HepG2 (cell line): ENCODE results near the gene MYH10. TPM values are rescaled to one million over a fixed set of nuclear protein-coding genes. Genes with fewer than 3 reads are reported as not detected.
A peak's percentile ranks its signal among the peaks of the same experiment; 100 is the strongest.

Experiments used
- ARID5B ChIP-seq: IDR thresholded peaks from 2 replicates; pipeline ENCODE4 v1.4.0; 2020; ENCODE audit warnings: mild to moderate bottlenecking, missing genetic modification reagents
- CREM ChIP-seq, 2 experiments: sonication (generic) in 1 of 2; formaldehyde crosslinking in 1 of 2; IDR thresholded peaks; 2 replicates each; pipeline versions ENCODE4 v1.4.0 to v1.6.1; 2016 to 2020; ENCODE audit warnings: antibody characterized with exemption in 1 of 2, mild to moderate bottlenecking in 1 of 2, missing genetic modification reagents in 1 of 2
- ELF3 ChIP-seq: IDR thresholded peaks from 2 replicates; pipeline ENCODE4 v1.6.1; 2016; ENCODE audit warnings: missing genetic modification reagents, missing compliant biosample characterization
- GATAD2A ChIP-seq: IDR thresholded peaks from 2 replicates; pipeline ENCODE4 v1.6.1; 2016
- GRHL1 ChIP-seq: sonication (generic); formaldehyde crosslinking; conservative IDR thresholded peaks from 2 replicates; pipeline ENCODE4 v1.8.0; 2022; ENCODE audit warnings: missing genetic modification reagents
- HOXA5 ChIP-seq: sonication (generic); formaldehyde crosslinking; IDR thresholded peaks from 2 replicates; pipeline ENCODE4 v1.4.0; 2020; ENCODE audit warnings: missing genetic modification reagents
- IRF2 ChIP-seq: IDR thresholded peaks from 2 replicates; pipeline ENCODE4 v1.6.1; 2018; ENCODE audit warnings: missing genetic modification reagents, missing compliant biosample characterization
- IRX3 ChIP-seq: sonication (generic); formaldehyde crosslinking; IDR thresholded peaks from 2 replicates; pipeline ENCODE4 v1.8.1; 2023; ENCODE audit warnings: mild to moderate bottlenecking, low read depth, missing genetic modification reagents, borderline replicate concordance
- KDM2A ChIP-seq: sonication (generic); formaldehyde crosslinking; IDR thresholded peaks from 2 replicates; pipeline ENCODE4 v1.4.0; 2020; ENCODE audit warnings: low read depth, missing genetic modification reagents, borderline replicate concordance
- MED1 ChIP-seq: sonication (generic); formaldehyde crosslinking; IDR thresholded peaks from 2 replicates; pipeline ENCODE4 v1.4.0; 2020; ENCODE audit warnings: missing genetic modification reagents
- MXD1 ChIP-seq: sonication (generic); formaldehyde crosslinking; IDR thresholded peaks from 2 replicates; pipeline ENCODE4 v1.4.0; 2020; ENCODE audit warnings: mild to moderate bottlenecking, missing genetic modification reagents
- NR1H2 ChIP-seq: sonication (generic); formaldehyde crosslinking; IDR thresholded peaks from 2 replicates; pipeline ENCODE4 v1.8.1; 2022; ENCODE audit warnings: low read depth, missing genetic modification reagents, borderline replicate concordance
- PITX1 ChIP-seq: sonication (generic); formaldehyde crosslinking; IDR thresholded peaks from 2 replicates; pipeline ENCODE4 v1.5.1; 2020; ENCODE audit warnings: mild to moderate bottlenecking, missing genetic modification reagents
- POLR2A ChIP-seq, 2 experiments: IDR thresholded peaks; 2 replicates each; pipeline ENCODE4 v1.6.1; 2011; ENCODE audit warnings: low read depth in 2 of 2, low read length in 2 of 2, mild to moderate bottlenecking in 1 of 2, moderate library complexity in 1 of 2; ENCODE audit not compliant: insufficient read depth in 1 of 2
- SMYD3 ChIP-seq: sonication (generic); formaldehyde crosslinking; IDR thresholded peaks from 2 replicates; pipeline ENCODE4 v1.8.1; 2023; ENCODE audit warnings: mild to moderate bottlenecking, missing genetic modification reagents
- SP5 ChIP-seq: IDR thresholded peaks from 2 replicates; pipeline ENCODE4 v1.6.1; 2016; ENCODE audit warnings: low read depth, borderline replicate concordance
- SRSF4 ChIP-seq: fragments of 200-400 bp; formaldehyde crosslinking; IDR thresholded peaks from one replicate; pipeline ENCODE4 v1.6.1; 2018; ENCODE audit warnings: mild to moderate bottlenecking, low read depth, low read length, moderate library complexity; ENCODE audit not compliant: poor library complexity, severe bottlenecking
- TCF7 ChIP-seq: sonication (generic); IDR thresholded peaks from 2 replicates; pipeline ENCODE4 v1.6.1; 2016; ENCODE audit warnings: antibody characterized with exemption, low read depth
- XBP1 ChIP-seq: sonication (generic); formaldehyde crosslinking; IDR thresholded peaks from 2 replicates; pipeline ENCODE4 v1.5.0; 2020; ENCODE audit warnings: missing genetic modification reagents
- ZNF136 ChIP-seq: sonication (generic); formaldehyde crosslinking; IDR thresholded peaks from 2 replicates; pipeline ENCODE4 v1.8.1; 2022; ENCODE audit warnings: low read depth, mild to moderate bottlenecking, moderate library complexity, missing genetic modification reagents
- ZNF296 ChIP-seq: sonication (generic); formaldehyde crosslinking; conservative IDR thresholded peaks from 2 replicates; pipeline ENCODE4 v1.5.0; 2020; ENCODE audit warnings: mild to moderate bottlenecking, missing genetic modification reagents
- ZNF3 ChIP-seq: IDR thresholded peaks from 2 replicates; pipeline ENCODE4 v1.7.0; 2017; ENCODE audit warnings: inconsistent platforms
- ZNF468 ChIP-seq: sonication (generic); formaldehyde crosslinking; IDR thresholded peaks from 2 replicates; pipeline ENCODE4 v1.8.0; 2022; ENCODE audit warnings: mild to moderate bottlenecking, moderate library complexity, missing genetic modification reagents
- ZNF607 ChIP-seq: sonication (generic); formaldehyde crosslinking; IDR thresholded peaks from 2 replicates; pipeline ENCODE4 v1.5.1; 2020; ENCODE audit warnings: missing genetic modification reagents, mild to moderate bottlenecking, borderline replicate concordance
- ZNF772 ChIP-seq: sonication (generic); formaldehyde crosslinking; IDR thresholded peaks from 2 replicates; pipeline ENCODE4 v1.5.0; 2020; ENCODE audit warnings: mild to moderate bottlenecking, missing genetic modification reagents
- polyA plus RNA-seq, 8 experiments: library from polyadenylated mRNA; depleted of rRNA in 3 of 8; stranded (reverse) in 7 of 8; unstranded in 1 of 8; fragments of >200 nt; fragmentation: Illumina TruSeq in 4 of 8; extraction: Trizol in 4 of 8; gene quantifications; 2 replicates each; pipeline versions ENCODE4 v1.2.1 to v1.2.3, GENCODE V29; 2011 to 2016; ENCODE audit warnings: low read depth in 4 of 8, missing spikeins in 1 of 8, mixed read lengths in 1 of 8; ENCODE audit not compliant: insufficient read depth in 1 of 8
- total RNA-seq, 5 experiments: library from RNA; depleted of rRNA; stranded (reverse); fragments of >200 nt; fragmentation: Illumina TruSeq; extraction: Trizol; gene quantifications; 2 replicates each; pipeline ENCODE4 v1.2.3, GENCODE V29; 2016; ENCODE audit warnings: low read depth in 1 of 5

MYH10 gene
- total and polyA plus RNA-seq, 2 of the 13 experiments (the other 11 are each of a cell fraction or from before 2014, with no cell fraction given) = 43.4 to 68.6 TPM

- TF ChIP-seq ARID5B (CRISPR knock-in tag) = no peak
- TF ChIP-seq POLR2A (IDR thresholded peaks at IDR 0.05; ENCODE audit: insufficient read depth in 1 of 2, low read depth in 2 of 2, low read length in 2 of 2) = peak in 1 of 2 experiments; percentile 96
- 0 out of 2 replicates have a peak, but pooled peaks have one; percentile 26 for TF ChIP-seq CREM (IDR thresholded peaks at IDR 0.05)
- TF ChIP-seq CREM (CRISPR knock-in tag; IDR thresholded peaks at IDR 0.05) = no peak
- peak; percentile 15; the same call in 1 of the 2 replicates for TF ChIP-seq GATAD2A (CRISPR knock-in tag)
- TF ChIP-seq ZNF607 = no peak
- no peak for TF ChIP-seq IRF2
- TF ChIP-seq ELF3 (CRISPR knock-in tag) = no peak
- TF ChIP-seq GRHL1 (CRISPR knock-in tag) = no peak
- TF ChIP-seq MED1 = no peak
- TF ChIP-seq SP5 (CRISPR knock-in tag) = no peak
- TF ChIP-seq ZNF772 (CRISPR knock-in tag) = 0 out of 2 replicates have a peak, but pooled peaks have one; percentile 26
- no peak for TF ChIP-seq TCF7
- no peak for TF ChIP-seq ZNF468
- no peak for TF ChIP-seq MXD1 (CRISPR knock-in tag)
- TF ChIP-seq ZNF296 = peak; percentile 61; the same call in 1 of the 2 replicates
- TF ChIP-seq HOXA5 = no peak
- no peak for TF ChIP-seq XBP1 (CRISPR knock-in tag)
- no peak for TF ChIP-seq SRSF4
- TF ChIP-seq NR1H2 (CRISPR knock-in tag) = no peak
- no peak for TF ChIP-seq IRX3
- peak; percentile 46; the same call in 1 of the 2 replicates for TF ChIP-seq PITX1 (CRISPR knock-in tag)
- no peak for TF ChIP-seq ZNF3 (CRISPR knock-in tag)
- peak; percentile 6; the same call in 1 of the 2 replicates for TF ChIP-seq KDM2A (CRISPR knock-in tag)
- no peak for TF ChIP-seq SMYD3 (CRISPR knock-in tag)
- no peak for TF ChIP-seq ZNF136 (CRISPR knock-in tag)
Observed at GRCh38 chr17:8630227-8630801, at the start of gene MYH10 (continued).
